Medulla oblongata (tissue), 1 donor: ENCODE results near the gene ZP2.
"Not testable (repeated sequence)": the region's sequence is repeated elsewhere in the genome, so short reads cannot be mapped to it uniquely, and the experiment has no call there.

Experiments used
- DNase-seq: peaks from one replicate; pipeline ENCODE4 v3.0.0-alpha.2; 2015; ENCODE audit errors: extremely low spot score

ZP2 gene

DNA sequence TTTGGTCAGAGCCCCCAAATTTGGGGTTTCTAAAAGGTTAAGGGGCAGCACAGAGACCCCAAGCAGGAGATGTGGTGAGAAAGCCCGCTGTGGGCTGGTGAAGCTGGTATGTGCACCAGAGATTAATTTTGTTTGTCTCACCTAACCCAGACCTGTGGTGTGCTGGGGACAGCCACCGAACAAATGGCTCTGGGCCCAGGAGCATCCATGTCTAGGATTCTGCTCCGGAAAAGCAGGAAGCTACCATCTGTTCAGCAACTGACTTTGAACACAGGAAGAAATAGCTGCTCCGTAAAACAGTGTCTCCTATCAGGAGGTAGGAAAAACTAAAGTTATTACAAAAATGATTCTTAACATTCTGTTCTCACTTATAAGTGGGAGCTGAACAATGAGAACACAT, 2.7 kb upstream of the ZP2 start:
- no peak for DNase-seq

DNA sequence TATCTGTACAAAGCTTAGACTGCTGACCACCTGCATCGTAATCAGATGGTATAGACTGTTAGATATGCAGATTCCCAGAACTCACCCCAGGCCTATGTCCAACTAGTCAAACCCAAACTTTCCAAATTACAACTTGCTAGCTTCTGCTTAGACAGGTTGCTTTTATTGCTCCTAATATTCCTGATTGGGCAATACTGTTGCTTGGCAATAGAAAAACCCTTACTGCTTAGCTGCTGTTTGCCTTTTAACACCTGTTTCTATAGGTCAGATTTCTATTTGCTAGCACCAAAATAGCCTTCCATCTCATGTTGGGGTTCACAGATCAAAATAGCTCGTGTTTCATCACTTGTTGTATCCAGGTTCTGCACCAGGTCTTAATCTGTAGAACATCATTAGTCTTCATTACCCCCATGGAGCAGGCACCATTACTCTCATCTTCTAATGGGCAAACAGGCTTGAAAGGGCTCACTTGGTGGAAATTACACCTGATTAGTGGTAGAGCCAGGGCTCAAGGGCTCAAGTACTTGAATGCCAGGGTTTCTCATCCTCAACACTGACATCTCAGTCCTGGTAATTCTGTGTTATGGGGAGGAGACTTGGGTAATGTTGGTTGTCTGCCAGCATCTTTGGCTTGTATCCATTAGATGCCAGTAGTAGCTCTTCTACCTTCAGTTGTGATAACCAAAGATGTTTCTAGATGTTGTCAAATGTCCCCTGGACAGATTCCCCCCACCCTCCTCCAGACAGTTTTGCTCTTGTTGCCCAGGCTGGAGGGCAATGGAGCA, 2.7 kb downstream of the ZP2 start:
- DNase-seq, result no peak

DNA sequence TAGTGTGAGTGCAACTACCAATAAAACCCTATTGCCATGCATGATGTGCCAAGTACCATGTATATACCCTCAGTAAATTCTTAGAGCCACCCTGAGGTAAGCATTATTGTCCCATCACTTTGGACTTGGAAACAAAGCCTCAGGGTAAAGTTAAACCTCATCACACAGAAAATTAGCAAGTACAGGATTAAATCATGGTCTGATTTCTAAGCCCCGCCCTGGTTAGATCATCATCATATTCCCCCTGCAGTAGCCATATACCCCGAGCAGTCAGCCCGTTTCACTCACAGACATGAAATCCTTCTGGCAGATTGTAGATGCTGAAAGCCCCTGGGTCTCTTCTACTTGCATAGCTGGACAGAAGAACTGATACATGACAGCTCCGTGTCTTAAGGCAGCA, 4.8 kb downstream of the ZP2 start:
- no peak for DNase-seq

DNA sequence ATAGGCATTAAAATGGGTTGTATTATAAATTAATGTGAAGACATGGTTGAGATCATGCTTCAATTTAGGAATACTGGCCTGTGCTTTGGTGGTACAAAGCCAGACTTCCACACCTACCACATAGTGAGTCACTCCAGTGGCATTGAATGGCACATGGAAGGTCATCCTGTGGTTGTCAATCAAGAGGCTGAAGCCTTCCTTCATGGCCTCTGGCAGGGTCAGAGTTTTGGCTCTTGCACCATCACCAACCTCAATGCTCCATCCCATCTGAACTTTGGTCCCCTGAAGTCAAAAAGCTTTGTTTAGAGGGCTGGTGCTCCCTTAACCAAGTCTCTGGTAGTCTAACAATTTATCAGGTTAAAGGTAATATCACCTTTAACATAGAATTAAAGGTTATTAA, 6.1 kb downstream of the ZP2 start:
- no peak for DNase-seq

DNA sequence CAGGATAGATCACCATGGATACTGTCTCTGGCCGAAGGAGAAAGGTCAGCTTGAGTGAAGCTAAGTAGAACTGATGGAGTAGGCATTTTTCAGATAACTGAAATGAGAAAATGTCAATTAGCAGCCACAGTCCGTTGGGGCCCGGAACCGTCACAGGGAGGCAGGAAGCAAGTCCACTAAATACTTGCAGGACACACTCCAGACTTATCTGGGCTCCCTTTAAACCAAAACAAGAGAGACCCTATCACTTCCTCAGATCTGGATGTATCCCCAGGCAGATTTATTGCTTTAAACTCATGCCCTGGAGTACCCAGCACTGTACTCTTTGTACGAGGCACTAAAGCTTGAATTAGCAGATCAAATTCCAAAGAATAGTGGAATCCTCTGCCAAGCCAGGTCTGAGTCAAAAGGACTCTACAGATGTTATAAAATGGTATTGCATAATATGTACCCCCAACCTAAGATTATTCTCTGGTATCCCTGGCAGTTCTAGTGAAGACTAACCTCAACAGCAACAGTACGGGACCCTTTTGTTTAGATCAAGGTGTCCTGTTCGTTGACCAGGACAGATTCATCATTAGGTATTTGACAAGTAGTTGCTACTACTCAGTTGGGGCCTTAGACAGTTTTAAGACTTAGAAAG, 8.1 kb downstream of the ZP2 start:
- no peak for DNase-seq

DNA sequence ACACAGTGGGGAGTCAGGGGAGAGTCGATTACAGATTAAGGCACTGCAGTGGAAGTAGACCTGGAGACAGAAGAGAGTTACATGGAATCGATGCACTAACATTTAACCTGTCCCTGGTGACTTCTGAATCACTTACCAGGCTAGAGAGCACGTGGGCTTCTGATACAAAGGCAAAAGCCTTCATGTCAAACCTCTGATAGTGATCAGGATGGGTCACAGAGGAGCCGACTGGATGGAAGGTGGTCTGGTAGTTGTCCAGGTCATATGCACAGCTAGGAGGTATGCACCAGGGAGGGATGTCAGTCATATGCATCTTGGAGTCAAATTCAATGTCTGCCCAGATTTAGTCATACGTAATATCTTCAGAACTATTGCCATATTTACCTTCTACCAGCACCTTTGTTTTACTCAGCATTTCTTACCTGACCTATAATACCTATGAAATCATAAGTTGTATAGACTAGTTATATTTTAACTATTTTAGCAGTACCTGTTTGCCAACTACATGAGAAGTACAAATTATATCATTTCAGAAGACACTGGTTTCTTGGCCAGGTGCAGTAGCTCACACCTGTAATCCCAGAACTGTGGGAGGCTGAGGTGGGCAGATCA, 11.7 kb downstream of the ZP2 start:
- DNase-seq, result no peak

DNA sequence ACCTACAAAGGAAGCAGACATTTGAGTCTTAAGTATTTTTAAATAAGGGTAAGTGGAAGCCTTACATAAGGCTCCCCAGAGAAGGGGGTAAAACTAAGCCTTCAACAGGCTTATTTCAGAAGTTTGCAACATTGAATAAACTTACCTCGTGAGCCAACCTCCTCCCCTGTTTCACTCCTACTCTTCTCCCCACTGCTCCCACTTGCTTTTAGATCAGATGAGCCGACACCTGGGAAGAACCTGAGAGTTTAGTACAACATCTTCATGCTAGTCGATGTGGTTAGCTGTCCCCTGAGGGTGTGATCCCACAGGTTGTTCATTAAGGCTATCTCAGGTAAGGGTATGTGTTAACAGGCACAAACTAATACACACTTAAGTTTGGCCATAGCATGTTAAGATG, 13.8 kb downstream of the ZP2 start:
- no peak for DNase-seq

DNA sequence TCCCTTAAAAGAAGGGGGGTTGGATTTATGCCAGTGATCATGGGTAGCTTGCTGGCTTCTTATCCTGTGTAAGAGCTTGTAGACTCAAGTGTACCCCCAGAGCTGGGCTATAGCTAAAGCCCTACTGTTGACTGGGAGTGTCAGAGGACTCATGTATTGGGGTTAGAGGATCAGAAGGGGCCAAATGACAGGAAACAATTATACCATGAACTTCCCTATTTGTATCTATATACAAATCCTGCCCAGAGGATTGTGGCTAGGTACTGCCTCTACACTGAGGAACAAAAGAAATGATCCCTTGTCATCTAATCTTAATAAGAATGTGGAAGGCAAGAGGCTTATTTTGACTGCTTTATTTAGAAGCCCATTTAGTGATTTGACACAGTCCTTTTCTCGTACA, 14.3 kb downstream of the ZP2 start:
- no peak for DNase-seq

DNA sequence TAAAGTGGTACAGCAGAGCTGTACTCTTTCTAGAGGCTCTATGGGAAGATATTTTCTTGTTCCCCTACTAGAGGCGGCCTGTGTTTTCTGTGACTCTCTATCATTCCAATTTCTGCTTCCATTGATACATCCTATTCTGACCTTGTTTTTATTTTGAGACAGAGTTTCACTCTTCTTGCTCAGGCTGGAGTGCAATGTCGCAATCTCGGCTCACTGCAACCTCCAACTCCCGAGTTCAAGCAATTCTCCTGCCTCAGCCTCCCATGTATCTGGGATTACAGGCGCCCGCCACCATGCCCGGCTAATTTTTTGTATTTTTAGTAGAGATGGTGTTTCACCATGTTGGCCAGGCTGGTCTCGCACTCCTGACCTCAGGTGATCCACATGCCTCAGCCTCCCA, 16.0 kb downstream of the ZP2 start:
- not testable (repeated sequence) for DNase-seq

DNA sequence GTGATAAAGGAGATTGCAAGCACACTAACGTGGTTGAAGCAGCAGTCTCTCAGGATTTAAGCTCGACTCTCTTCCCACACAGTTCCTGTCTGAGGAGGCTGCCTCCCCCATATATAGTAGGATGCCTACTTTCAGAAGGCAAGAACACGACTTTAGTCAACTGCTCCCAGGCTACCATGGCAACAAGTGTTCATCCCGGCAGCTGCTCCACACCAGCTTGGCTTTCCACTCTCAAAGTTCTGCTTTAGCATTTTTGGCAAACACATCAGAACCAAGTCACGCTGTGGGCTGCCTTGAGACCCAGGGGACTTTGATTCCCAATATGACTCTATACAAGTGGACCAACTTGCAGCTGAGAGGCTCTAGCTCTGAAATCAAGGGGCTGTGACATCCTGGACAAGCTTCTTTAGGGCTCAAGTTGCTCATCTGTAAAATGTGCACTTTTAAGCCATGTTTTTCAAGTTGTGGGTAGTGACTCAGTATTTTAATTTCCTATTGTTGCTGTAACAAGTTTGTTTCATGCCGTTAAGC, 16.5 kb downstream of the ZP2 start:
- DNase-seq, result no peak

DNA sequence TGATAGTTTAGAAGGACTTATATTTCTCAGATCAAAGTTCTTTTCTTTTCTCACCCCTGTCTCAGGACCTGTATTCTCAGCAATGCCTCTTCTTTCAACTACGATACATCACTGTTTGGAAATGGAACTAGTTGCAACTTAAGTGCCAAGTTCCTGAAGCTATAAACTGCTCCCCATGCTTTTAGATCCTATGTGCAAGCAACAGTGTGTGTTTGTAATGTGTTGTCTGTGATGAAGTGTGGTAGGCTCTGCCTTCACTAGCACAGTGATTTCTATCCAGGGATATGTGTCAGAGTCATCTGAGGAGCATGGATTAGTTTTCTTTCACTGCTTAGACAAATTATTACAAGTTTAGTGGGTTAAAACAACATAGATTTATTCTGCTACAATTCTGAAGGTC, 18.4 kb downstream of the ZP2 start:
- DNase-seq, result no peak

DNA sequence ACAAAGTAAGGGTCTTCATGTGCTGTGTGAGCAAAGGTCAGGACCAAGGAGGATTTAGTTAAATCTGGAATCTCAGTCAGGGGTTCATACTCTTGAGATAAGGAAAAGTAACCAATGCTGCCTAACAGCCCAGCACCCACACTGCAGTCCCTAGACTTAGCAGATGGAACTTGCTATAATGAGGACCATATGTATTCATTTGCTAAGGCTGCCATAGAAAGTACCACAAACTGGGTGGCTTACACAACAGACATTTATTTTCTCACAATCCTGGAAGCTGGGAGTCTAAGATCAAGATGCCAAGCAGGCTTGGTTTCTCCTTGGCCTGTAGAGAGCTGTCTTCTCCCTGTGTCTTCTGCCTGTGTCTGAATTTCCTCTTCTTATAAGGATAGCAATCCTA, 20.8 kb downstream of the ZP2 start:
- no peak for DNase-seq

DNA sequence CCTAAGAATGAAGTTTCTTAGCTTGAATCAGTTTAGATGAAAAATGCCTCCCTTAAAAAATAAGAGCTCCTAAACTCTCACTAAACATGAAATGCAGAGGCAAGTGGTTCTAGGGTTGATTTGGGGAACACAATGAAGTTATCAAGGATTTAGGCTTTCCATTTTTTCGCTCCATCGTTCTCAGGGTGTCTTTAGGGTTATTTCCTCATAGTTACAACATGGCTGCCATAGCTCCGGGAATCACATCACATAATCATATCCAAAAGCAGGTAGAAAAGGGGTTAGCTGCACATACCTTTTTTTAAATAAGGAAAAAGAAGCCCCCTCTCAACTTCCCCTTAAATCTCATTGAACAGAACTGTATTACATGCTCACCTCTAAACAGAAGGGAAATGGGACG, 21.4 kb downstream of the ZP2 start:
- DNase-seq, result no peak

DNA sequence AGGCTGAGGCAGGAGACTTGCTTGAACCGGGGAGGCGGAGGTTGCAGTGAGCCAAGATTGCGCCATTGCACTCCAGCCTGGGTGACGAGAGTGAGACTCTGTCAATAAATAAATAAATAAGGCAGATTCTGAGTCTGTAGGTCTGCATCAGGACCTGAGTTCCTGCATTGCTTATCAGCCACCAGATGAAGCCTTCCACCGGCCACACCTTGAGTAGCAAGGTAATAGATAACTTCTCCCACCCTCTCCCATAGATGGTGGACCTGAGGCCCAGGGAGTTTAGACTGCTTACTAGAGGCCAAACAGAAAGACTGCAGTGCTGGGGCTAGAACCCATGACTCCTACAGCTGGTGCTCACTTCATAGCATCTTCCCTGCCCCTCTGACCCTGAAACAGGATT, 22.1 kb downstream of the ZP2 start:
- no peak for DNase-seq

DNA sequence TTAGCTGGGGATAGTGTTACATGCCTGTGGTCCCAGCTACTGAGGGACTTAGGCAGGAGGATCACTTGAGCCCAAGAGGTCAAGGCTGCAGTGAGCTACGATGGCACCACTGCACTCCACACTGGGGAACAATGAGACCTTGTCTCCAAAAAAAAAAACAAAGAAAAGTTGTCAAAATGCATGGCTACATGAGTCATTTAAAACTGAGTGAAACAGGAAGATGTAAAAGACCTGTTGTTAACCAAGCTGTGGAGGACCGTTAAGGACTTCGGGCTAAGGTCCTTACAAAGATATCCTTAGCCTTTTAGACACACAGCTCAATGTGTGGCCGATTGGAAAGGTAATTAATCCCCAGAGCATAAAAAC, 25.1 kb downstream of the ZP2 start:
- no peak for DNase-seq

DNA sequence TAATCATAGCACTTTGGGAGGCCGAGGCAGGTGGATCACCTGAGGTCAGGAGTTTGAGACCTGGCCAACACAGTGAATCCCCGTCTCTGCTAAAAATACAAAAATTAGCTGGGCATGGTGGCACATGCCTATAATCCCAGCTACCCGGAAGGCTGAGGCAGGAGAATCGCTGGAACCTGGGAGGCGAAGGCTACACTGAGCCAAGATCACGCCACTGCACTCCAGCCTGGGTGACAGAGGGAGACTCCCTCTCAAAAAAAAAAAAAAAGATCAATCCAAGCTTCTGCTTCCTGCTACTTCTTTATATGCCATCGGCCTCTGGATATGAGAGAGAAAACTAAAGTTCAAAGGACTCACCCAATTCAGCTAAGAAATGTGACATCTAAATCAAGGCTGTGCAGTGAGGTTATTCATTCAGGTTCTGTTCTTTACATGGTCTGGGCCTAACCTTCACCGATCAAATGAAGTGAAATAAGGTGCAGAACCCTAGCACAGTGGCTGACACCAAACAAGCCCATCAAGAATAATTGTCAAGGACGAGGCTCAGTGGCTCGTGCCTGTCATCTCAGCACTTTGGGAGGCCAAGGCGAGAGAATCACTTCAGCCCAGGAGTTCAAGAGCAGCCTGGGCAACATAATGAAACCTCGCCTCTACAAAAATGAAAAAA, 25.6 kb downstream of the ZP2 start:
- no peak for DNase-seq

DNA sequence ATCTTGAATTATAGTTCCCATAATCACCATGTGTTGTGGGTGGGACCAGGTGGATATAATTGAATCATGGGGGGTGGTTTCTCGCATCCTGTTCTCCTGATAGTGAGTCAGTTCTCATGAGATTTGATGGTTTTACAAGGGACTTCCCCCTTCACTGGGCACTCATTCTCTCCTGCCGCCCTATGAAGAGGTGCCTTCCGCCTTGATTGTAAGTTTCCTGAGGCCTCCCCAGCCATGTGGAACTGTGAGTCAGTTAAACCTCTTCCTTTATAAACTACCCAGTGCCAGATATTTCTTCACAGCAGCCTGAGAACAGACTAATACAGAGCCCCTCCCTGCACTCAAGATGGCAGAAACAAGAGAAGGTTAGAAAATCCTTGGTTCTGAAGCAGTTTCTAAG, 26.5 kb downstream of the ZP2 start:
- no peak for DNase-seq

DNA sequence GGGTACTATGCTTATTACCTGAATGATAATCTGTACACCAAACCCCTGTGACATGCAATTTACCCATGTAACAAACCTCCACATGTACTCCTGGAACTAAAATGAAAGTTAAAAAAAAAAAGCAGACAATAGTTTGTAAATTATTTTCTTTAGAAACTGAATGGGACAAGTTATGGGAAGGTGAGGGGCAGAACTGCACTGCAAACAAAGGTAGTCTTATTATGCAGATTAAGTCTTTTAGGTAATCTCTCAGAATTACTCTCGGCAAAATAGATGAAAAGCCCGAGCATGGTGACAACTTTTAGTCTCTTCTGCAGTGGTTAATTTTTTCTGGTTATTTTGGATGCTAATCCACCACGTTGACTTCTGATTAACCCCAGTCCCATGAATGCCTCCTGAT, 27.4 kb downstream of the ZP2 start:
- no peak for DNase-seq

DNA sequence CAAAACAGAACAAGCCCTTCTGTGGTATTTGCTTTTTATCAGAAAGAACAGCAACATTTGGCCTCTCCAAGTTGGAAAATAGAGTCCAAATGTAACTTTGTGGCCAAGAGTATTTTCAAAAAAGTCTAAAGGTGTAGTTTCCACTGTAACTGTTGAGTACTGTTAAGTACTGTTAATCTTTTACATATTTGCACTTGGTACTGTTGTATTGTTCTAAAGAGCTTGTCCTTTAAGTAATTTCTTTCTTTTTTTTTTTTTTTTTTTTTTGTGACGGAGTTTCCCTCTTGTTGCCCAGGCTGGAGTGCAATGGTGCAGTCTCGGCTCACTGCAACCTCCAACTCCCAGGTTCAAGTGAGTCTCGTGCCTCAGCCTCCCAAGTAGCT, 31.4 kb downstream of the ZP2 start:
- DNase-seq, result no peak

DNA sequence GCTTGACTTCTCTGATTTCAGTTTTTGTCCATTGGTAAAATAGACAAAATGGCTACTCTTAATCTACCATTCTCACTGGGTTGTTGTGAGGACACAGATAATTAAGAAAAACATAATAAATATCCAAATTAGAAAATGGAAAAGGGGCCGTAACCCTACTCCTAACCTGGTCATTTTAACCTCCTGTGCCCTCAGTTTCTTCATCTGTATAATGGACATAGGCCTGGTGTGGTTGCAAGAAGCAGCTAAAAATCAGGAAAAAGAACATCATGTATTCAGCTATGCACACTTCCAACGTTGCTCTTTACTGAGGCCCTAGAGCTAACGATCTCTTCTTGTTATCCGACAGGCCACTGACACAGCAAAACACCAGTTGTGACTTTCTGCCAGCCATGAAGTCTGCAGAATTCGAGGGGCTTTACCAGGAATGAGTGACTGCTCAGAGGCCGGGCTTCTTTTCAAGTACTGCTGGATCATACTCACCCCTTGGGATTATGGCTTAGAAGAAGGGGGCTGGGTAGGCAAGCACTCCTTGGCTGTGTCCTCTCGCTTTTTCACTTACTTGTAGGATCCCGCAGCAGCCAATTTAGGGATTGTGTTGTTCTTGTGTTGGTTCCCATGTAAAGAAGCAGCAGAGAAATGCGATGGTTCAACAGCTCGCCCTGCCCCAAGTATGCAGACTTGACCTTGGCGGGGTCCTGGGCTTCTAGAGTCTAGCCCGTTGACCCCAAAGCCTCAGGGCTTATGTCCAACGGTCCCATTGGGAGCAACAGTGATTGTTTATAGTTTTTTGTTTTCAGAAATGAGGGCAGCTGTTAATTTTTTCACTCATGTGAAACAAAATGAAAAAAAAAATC, 32.0 kb downstream of the ZP2 start:
- no peak for DNase-seq

DNA sequence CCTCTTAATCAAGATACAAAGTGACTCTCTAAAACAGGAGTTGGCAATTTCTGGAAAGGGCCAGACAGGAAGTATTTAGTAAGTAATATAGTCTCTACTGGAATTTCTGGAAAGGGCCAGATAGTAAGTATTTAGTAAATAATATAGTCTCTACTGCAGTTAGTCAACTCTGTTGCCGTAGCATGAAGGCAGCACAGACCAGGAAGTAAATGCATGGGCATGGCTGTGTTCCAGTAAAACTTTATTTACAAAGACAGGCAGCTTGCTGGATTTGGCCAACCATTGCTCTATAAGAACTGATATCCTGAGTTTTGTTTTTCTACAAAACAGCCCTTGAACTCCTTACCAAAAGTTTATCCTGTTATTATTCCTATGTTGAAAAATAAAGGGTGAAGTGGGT, 36.0 kb downstream of the ZP2 start:
- no peak for DNase-seq

DNA sequence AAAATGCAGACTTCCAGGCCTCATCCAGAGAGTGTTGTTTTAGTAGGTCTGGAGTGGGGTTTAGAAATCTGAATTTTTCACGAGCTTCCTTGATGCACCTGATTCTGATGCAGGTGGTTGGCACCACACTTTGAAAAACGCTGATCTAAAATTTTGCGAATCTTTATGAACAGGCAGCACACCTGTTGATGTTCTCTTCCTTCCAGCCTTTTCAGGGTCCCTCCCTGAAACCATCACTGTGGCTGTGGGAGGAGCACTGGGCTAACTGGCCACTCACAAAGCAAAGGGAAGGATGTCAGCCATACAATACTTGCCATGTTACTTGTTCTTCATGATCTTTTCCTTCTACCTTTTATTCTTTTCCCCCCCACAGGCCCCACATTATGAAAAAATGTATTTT, 38.7 kb downstream of the ZP2 start:
- no peak for DNase-seq
